ENCODE measurements around the gene C17orf75.

DNA sequence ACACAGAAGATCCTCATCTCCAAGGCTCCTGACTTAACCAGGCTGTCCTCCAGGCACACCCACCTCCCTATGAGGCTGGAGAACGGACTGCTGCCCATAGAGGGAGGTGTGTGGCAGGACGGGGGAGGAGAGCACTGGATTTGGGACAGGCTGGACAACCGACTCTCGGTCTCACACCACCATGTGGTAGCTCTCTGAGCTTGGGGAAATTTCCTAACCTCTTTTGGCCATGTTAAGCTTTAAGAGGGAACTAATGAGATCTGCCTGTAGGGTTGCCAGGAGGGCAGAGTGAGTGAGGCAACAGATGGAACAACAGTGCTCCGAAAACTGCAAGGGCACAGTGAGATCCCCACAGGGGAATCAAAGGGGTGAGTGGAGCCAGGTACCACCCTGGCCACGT is 43.7 kb downstream of the C17orf75 start:
- TF ChIP-seq, protein P1, sequence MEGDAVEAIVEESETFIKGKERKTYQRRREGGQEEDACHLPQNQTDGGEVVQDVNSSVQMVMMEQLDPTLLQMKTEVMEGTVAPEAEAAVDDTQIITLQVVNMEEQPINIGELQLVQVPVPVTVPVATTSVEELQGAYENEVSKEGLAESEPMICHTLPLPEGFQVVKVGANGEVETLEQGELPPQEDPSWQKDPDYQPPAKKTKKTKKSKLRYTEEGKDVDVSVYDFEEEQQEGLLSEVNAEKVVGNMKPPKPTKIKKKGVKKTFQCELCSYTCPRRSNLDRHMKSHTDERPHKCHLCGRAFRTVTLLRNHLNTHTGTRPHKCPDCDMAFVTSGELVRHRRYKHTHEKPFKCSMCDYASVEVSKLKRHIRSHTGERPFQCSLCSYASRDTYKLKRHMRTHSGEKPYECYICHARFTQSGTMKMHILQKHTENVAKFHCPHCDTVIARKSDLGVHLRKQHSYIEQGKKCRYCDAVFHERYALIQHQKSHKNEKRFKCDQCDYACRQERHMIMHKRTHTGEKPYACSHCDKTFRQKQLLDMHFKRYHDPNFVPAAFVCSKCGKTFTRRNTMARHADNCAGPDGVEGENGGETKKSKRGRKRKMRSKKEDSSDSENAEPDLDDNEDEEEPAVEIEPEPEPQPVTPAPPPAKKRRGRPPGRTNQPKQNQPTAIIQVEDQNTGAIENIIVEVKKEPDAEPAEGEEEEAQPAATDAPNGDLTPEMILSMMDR (IDR thresholded peaks at IDR 0.05), result no peak
- no peak for TF ChIP-seq POLR2A (IDR thresholded peaks at IDR 0.05)
